ENCODE results near the gene RHOB.

RHOB gene

GRCh38 chr2:20496076-20496872 lies 49.4 kb downstream of the RHOB start:
- no peak for DNase-seq

GRCh38 chr2:20496942-20497341 lies 50.1 kb downstream of the RHOB start:
- DNase-seq = no peak
